Heart left ventricle (tissue), 13 donors: ENCODE measurements around the gene GALR2.

Source experiments
- CTCF ChIP-seq, 12 donors: fragments of 200-600 bp; sonication (generic) in 4 of 12; IDR thresholded peaks; one replicate each; pipeline versions ENCODE4 v1.5.0 to v1.8.0; 2018 to 2022; ENCODE audit warnings: antibody characterized with exemption in 12 of 12, mild to moderate bottlenecking in 5 of 12
- POLR2A ChIP-seq, 2 donors: fragments of 450-650 bp; IDR thresholded peaks; one replicate each; pipeline ENCODE4 v1.6.1; 2017; ENCODE audit warnings: antibody characterized with exemption in 2 of 2, mild to moderate bottlenecking in 2 of 2, moderate library complexity in 2 of 2
- donor health status: ischemic (EF 13 %, LVEDD 7.1; RV severe dilation, severe dysfunction).
- donor health status: DM: no; HTN: yes; CAD: no.
- donor health status: DM: no; HTN: no; CAD: no.
- donor health status: ischemic (EF 25% LVEDD 6.9; RV normal size, moderate dysfunction).
- donor health status: ischemic (EF 25% LVEDD 5.7; RV mildly dilated, moderate dysfunction).
- donor health status: ischemic (EF 35%, LVEDD 5.7; RV mildly dilated, moderate dysfunction).
- donor health status: nonischemic (EF 11% LVEDD 7.7; RV severe dilation, severe dysfunction).
- donor health status: DM: yes; HTN: yes; CAD: no.
- donor health status: PGD.
- donor health status: ischemic (EF 29% LVEDD 5.4; RV normal size, mild dysfunction).
- donor health status: nonischemic (EF 23%, LVEDD 6.1; RV moderate dilation, normal function).

GRCh38 chr17:76090517-76091129 lies 16.0 kb downstream of the GALR2 start:
- TF ChIP-seq POLR2A (IDR thresholded peaks at IDR 0.05): no peak
- no peak for TF ChIP-seq CTCF (IDR thresholded peaks at IDR 0.05)
